Tibial nerve (tissue), 4 donors: ENCODE data around the gene CCDC3. TPM values are rescaled to one million over a fixed set of nuclear protein-coding genes. Genes with fewer than 3 reads are reported as not detected.

Experiments
- DNase-seq, 2 donors: peaks; one replicate each; pipeline ENCODE4 v3.0.0-alpha.2; 2019; ENCODE audit warnings: low spot score in 2 of 2
- H3K27ac ChIP-seq, 4 donors: fragments of 200-600 bp; sonication (generic) in 3 of 4; one replicate each; pipeline ENCODE4 v1.5.1; 2017 to 2019; ENCODE audit warnings: mild to moderate bottlenecking in 1 of 4
- H3K27me3 ChIP-seq, 2 donors: fragments of 200-600 bp; sonication (generic) in 1 of 2; one replicate each; pipeline versions ENCODE4 v1.5.1 to v1.6.0; 2017 to 2019
- H3K36me3 ChIP-seq, 3 donors: fragments of 200-600 bp; sonication (generic); one replicate each; pipeline ENCODE4 v1.5.1; 2018 to 2019
- H3K4me1 ChIP-seq, 4 donors: fragments of 200-600 bp; sonication (generic) in 3 of 4; one replicate each; pipeline ENCODE4 v1.5.1; 2017 to 2019
- H3K4me3 ChIP-seq, 4 donors: fragments of 200-600 bp; sonication (generic) in 3 of 4; one replicate each; pipeline ENCODE4 v1.5.1; 2017 to 2019; ENCODE audit warnings: mild to moderate bottlenecking in 1 of 4, moderate library complexity in 1 of 4
- H3K9me3 ChIP-seq, 4 donors: fragments of 200-600 bp; sonication (generic) in 3 of 4; one replicate each; pipeline ENCODE4 v1.5.1; 2017 to 2019
- CTCF ChIP-seq, 5 experiments: fragments of 200-600 bp in 3 of 5; fragments of 450-650 bp in 2 of 5; sonication (generic) in 3 of 5; IDR thresholded peaks; one replicate each; pipeline ENCODE4 v1.5.1; 2016 to 2019; ENCODE audit warnings: antibody characterized with exemption in 5 of 5, mild to moderate bottlenecking in 3 of 5, moderate library complexity in 2 of 5
- EP300 ChIP-seq, 2 donors: sonication (generic); formaldehyde crosslinking; IDR thresholded peaks; one replicate each; pipeline ENCODE4 v1.6.1; 2017; ENCODE audit warnings: antibody characterized with exemption in 2 of 2, mild to moderate bottlenecking in 1 of 2
- POLR2A ChIP-seq, 2 donors: fragments of 450-650 bp; IDR thresholded peaks; one replicate each; pipeline ENCODE4 v1.6.1; 2017; ENCODE audit warnings: antibody characterized with exemption in 2 of 2, mild to moderate bottlenecking in 2 of 2, moderate library complexity in 2 of 2
- WGBS, 2 donors: methylation state at CpG; one replicate each; pipeline ENCODE4 v1.1.5; 2018; 5-methylcytosine and 5-hydroxymethylcytosine counted together
- total RNA-seq, 4 donors: library from RNA; depleted of rRNA; stranded (reverse); fragments of >200 nt; gene quantifications; one replicate each; pipeline ENCODE4 v1.1.0, GENCODE V29; 2016

The CCDC3 gene
- total RNA-seq, 4 donors from 2014 or later: 73.2 to 188 (median 149) TPM

- WGBS, 2 donors: 64 to 70% methylated on average over 7 of the region's 7 CpGs
- H3K36me3 ChIP-seq: peaks cover 0 to 4% (median 0%) of the 10 kb centered on the region in 3 donors
- H3K9me3 ChIP-seq: peaks cover 0 to 15% (median 0%) of the 10 kb centered on the region in 4 donors
- H3K4me1 ChIP-seq: peaks cover 0 to 9% (median 3%) of the 10 kb centered on the region in 4 donors
- peak overlapping the region in 2 of 4 donors; percentile 9 to 77 for H3K27ac ChIP-seq
- H3K4me3 ChIP-seq: no peak overlapping the region
- DNase-seq: no peak
- H3K27me3 ChIP-seq: no peaks in the 10 kb centered on the region
- TF ChIP-seq POLR2A (IDR thresholded peaks at IDR 0.05) (no peak), EP300 (IDR thresholded peaks at IDR 0.05) (no peak), CTCF (IDR thresholded peaks at IDR 0.05) (no peak)
Measured at GRCh38 chr10:12961416-12962205, 39.9 kb downstream of the CCDC3 start.

- H3K27ac ChIP-seq: peak overlapping the region in 3 of 4 donors; percentile 9 to 77 (median 38)
- DNase-seq: no peak
- TF ChIP-seq CTCF (IDR thresholded peaks at IDR 0.05) (no peak), EP300 (IDR thresholded peaks at IDR 0.05) (no peak), POLR2A (IDR thresholded peaks at IDR 0.05) (no peak)
- no peaks in the 10 kb centered on the region for H3K36me3 ChIP-seq
- no peak overlapping the region for H3K4me3 ChIP-seq
- peaks cover 0 to 10% (median 0%) of the 10 kb centered on the region in 4 donors for H3K9me3 ChIP-seq
- H3K4me1 ChIP-seq: peaks cover 0 to 9% (median 3%) of the 10 kb centered on the region in 4 donors
- no peaks in the 10 kb centered on the region for H3K27me3 ChIP-seq
- 83 to 89% methylated on average over 8 of the region's 8 CpGs for WGBS, 2 donors
Measured at GRCh38 chr10:12960941-12961340, 40.6 kb downstream of the CCDC3 start.

- H3K4me1 ChIP-seq: peaks cover 0 to 9% (median 3%) of the 10 kb centered on the region in 4 donors
- H3K27ac ChIP-seq: peak overlapping the region in 3 of 4 donors; percentile 9 to 77 (median 38)
- H3K27me3 ChIP-seq: no peaks in the 10 kb centered on the region
- WGBS, 2 donors: 56 to 57% methylated on average over 15 of the region's 15 CpGs
- peaks cover 0 to 10% (median 0%) of the 10 kb centered on the region in 4 donors for H3K9me3 ChIP-seq
- no peak overlapping the region for H3K4me3 ChIP-seq
- peak in 1 of 2 donors; percentile 22 for DNase-seq
- TF ChIP-seq POLR2A (IDR thresholded peaks at IDR 0.05) (no peak), EP300 (IDR thresholded peaks at IDR 0.05) (peak in 1 of 2 donors; percentile 40), CTCF (IDR thresholded peaks at IDR 0.05) (no peak)
- H3K36me3 ChIP-seq: no peaks in the 10 kb centered on the region
Measured at GRCh38 chr10:12960334-12960898, 41.1 kb downstream of the CCDC3 start.

- H3K4me3 ChIP-seq: no peak overlapping the region
- TF ChIP-seq EP300 (IDR thresholded peaks at IDR 0.05) (no peak), POLR2A (IDR thresholded peaks at IDR 0.05) (no peak), CTCF (IDR thresholded peaks at IDR 0.05) (no peak)
- WGBS, 2 donors: 78 to 80% methylated on average over 5 of the region's 5 CpGs
- no peaks in the 10 kb centered on the region for H3K27me3 ChIP-seq
- peaks cover 0 to 9% (median 3%) of the 10 kb centered on the region in 4 donors for H3K4me1 ChIP-seq
- H3K27ac ChIP-seq: no peak overlapping the region
- no peak for DNase-seq
- H3K9me3 ChIP-seq: peaks cover 0 to 11% (median 0%) of the 10 kb centered on the region in 4 donors
- no peaks in the 10 kb centered on the region for H3K36me3 ChIP-seq
Measured at GRCh38 chr10:12958546-12959110, 42.9 kb downstream of the CCDC3 start.
